ENCODE data around the gene TDP1. TPM values are rescaled to one million over a fixed set of nuclear protein-coding genes. Genes with fewer than 3 reads are reported as not detected.

The TDP1 gene
- total and polyA plus RNA-seq, 2 of the 13 experiments (the other 11 are each of a cell fraction or from before 2014, with no cell fraction given): 16.4 to 31.2 TPM

DNA sequence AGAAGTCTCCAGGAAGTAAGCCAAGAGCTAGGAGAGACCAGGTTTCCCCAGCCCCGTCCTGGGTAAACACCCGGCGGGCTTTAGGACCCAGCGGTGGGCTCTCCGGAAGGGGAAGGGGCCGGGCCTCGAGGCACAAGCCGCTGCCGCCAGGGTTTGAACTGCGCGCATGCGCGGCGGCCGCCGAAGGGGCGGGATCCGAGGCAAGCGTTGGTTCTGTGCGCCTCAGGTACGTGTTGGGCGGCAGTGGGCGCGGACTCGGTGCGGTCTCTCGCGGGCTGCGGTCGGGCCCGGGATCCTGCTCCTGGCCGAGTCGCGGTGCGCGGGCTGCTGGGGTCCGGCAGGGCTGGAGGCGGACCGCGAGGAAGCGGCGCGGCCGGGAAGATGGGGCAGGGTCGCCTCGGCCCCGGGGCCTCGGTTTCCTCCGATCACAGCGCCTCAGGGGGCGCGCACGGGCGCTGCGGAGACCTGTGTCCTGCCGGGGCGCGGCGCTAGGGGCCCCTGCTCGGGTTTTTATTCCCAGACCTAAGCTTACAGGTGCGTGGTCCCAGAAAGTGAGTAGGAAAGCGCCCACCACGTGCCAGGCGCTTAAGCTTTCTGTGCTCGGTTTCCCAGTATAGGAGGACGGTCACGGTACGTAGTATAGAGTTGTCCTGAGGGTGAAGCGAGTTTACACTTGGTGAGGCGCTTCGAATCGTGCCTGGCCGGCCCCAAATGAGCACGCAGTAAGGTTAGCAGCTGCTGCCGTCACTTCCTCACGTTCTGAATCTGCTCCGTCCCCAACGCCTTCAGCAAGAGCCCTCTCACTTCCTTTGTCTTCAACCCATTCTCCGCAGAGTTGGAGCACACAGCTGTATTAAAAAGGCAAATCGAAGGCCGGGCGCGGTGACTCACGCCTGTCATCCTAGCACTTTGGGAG lies at the start of gene TDP1 (continued):
- TF ChIP-seq JUNB (CRISPR knock-in tag; IDR thresholded peaks at IDR 0.05; ENCODE audit: borderline replicate concordance): no peak
- no peak; the same call in 1 of the 2 replicates for TF ChIP-seq ZFYVE20 (CRISPR knock-in tag; IDR thresholded peaks at IDR 0.05; ENCODE audit: borderline replicate concordance, low read depth)
- no peak for TF ChIP-seq CC2D1A (CRISPR knock-in tag; IDR thresholded peaks at IDR 0.05)
- TF ChIP-seq TBL1XR1 (IDR thresholded peaks at IDR 0.05; ENCODE audit: borderline replicate concordance, low read length, partially characterized antibody): no peak
- TF ChIP-seq, protein P1, sequence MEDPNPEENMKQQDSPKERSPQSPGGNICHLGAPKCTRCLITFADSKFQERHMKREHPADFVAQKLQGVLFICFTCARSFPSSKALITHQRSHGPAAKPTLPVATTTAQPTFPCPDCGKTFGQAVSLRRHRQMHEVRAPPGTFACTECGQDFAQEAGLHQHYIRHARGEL (CRISPR knock-in tag; IDR thresholded peaks at IDR 0.05): no peak
- no peak for TF ChIP-seq NCOA5 (CRISPR knock-in tag; IDR thresholded peaks at IDR 0.05)
- TF ChIP-seq KLF15 (CRISPR knock-in tag; IDR thresholded peaks at IDR 0.05; ENCODE audit: borderline replicate concordance): no peak; the same call in 1 of the 2 replicates
- TF ChIP-seq, protein P2, sequence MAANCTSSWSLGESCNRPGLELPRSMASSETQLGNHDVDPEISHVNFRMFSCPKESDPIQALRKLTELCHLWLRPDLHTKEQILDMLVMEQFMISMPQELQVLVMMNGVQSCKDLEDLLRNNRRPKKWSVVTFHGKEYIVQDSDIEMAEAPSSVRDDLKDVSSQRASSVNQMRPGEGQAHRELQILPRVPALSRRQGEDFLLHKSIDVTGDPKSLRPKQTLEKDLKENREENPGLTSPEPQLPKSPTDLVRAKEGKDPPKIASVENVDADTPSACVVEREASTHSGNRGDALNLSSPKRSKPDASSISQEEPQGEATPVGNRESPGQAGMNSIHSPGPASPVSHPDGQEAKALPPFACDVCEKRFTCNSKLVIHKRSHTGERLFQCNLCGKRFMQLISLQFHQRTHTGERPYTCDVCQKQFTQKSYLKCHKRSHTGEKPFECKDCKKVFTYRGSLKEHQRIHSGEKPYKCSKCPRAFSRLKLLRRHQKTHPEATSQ (CRISPR knock-in tag; IDR thresholded peaks at IDR 0.05; ENCODE audit: borderline replicate concordance): peak; percentile 51; the same call in 1 of the 2 replicates
- 0 out of 2 replicates have a peak, but pooled peaks have one; percentile 5 for TF ChIP-seq CEBPG (CRISPR knock-in tag; IDR thresholded peaks at IDR 0.05)
- TF ChIP-seq JARID2 (CRISPR knock-in tag; IDR thresholded peaks at IDR 0.05; ENCODE audit: insufficient replicate concordance): no peak
- TF ChIP-seq PTBP1 (IDR thresholded peaks at IDR 0.05; ENCODE audit: low read depth, low read length, poor library complexity, severe bottlenecking): peak; percentile 20
- TF ChIP-seq, protein P3, sequence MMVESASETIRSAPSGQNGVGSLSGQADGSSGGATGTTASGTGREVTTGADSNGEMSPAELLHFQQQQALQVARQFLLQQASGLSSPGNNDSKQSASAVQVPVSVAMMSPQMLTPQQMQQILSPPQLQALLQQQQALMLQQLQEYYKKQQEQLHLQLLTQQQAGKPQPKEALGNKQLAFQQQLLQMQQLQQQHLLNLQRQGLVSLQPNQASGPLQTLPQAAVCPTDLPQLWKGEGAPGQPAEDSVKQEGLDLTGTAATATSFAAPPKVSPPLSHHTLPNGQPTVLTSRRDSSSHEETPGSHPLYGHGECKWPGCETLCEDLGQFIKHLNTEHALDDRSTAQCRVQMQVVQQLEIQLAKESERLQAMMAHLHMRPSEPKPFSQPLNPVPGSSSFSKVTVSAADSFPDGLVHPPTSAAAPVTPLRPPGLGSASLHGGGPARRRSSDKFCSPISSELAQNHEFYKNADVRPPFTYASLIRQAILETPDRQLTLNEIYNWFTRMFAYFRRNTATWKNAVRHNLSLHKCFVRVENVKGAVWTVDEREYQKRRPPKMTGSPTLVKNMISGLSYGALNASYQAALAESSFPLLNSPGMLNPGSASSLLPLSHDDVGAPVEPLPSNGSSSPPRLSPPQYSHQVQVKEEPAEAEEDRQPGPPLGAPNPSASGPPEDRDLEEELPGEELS (CRISPR knock-in tag; IDR thresholded peaks at IDR 0.05): peak; percentile 62
- 0 out of 2 replicates have a peak, but pooled peaks have one; percentile 25 for TF ChIP-seq PPARG (CRISPR knock-in tag; conservative IDR thresholded peaks at IDR 0.05)
- no peak; the same call in 1 of the 2 replicates for TF ChIP-seq ESRRA (CRISPR knock-in tag; IDR thresholded peaks at IDR 0.05; ENCODE audit: low read depth)
- peak; percentile 93 for TF ChIP-seq POLR2AphosphoS5 (IDR thresholded peaks at IDR 0.05; ENCODE audit: low read depth, low read length)
- TF ChIP-seq BRD4 (CRISPR knock-in tag; IDR thresholded peaks at IDR 0.05): 0 out of 2 replicates have a peak, but pooled peaks have one; percentile 69
- no peak for TF ChIP-seq ZNF562 (CRISPR knock-in tag; IDR thresholded peaks at IDR 0.05; ENCODE audit: borderline replicate concordance)
- TF ChIP-seq RFX5 (IDR thresholded peaks at IDR 0.05; ENCODE audit: low read depth, low read length): no peak
- no peak for TF ChIP-seq MAFG (CRISPR knock-in tag; IDR thresholded peaks at IDR 0.05)
- TF ChIP-seq, protein P4, sequence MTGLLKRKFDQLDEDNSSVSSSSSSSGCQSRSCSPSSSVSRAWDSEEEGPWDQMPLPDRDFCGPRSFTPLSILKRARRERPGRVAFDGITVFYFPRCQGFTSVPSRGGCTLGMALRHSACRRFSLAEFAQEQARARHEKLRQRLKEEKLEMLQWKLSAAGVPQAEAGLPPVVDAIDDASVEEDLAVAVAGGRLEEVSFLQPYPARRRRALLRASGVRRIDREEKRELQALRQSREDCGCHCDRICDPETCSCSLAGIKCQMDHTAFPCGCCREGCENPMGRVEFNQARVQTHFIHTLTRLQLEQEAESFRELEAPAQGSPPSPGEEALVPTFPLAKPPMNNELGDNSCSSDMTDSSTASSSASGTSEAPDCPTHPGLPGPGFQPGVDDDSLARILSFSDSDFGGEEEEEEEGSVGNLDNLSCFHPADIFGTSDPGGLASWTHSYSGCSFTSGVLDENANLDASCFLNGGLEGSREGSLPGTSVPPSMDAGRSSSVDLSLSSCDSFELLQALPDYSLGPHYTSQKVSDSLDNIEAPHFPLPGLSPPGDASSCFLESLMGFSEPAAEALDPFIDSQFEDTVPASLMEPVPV (CRISPR knock-in tag; IDR thresholded peaks at IDR 0.05): no peak; the same call in 1 of the 2 replicates
- no peak for TF ChIP-seq REL (CRISPR knock-in tag; conservative IDR thresholded peaks at IDR 0.05)
- TF ChIP-seq NR3C1 (CRISPR knock-in tag; IDR thresholded peaks at IDR 0.05): no peak

Measured in HepG2 (cell line).